ENCODE results near the gene ENC1.

The ENC1 gene

GRCh38 chr5:74623006-74623611, 17.4 kb downstream of the ENC1 start:
- H3K9me3 ChIP-seq (ENCODE audit: control extremely low read depth in 1 of 5, control insufficient read depth in 4 of 5, insufficient read depth in 2 of 5, low read depth in 1 of 5, low read length in 4 of 5) = no peaks in the 10 kb centered on the region
- no peak for DNase-seq
- H3K36me3 ChIP-seq (ENCODE audit: control insufficient read depth in 4 of 4, insufficient read depth in 4 of 4, low read length in 3 of 4) = no peaks in the 10 kb centered on the region
- no peak overlapping the region for H3K27ac ChIP-seq (ENCODE audit: insufficient read depth in 1 of 2, low read depth in 1 of 2, low read length in 2 of 2, poor library complexity in 1 of 2, severe bottlenecking in 2 of 2)
- no peaks in the 10 kb centered on the region for H3K27me3 ChIP-seq (replicated peaks in 2 of 5; ENCODE audit: control insufficient read depth in 4 of 5, insufficient read depth in 5 of 5, low read length in 4 of 5)
- 90% methylated on average over 2 of the region's 3 CpGs for WGBS (ENCODE audit: insufficient coverage)
- no peak overlapping the region for H3K4me3 ChIP-seq (ENCODE audit: control insufficient read depth in 1 of 7, extremely low read depth in 1 of 7, insufficient read depth in 4 of 7, low read depth in 2 of 7, low read length in 6 of 7)
- ChIA-PET POLR2A (no interaction called here), CTCF (interaction anchor here (0.9 kb wide), 1 partner anchor 13 kb away, joined by 3 read pairs; no protein-coding TSS in a partner anchor)
- no peaks in the 10 kb centered on the region for H3K4me1 ChIP-seq (ENCODE audit: control extremely low read depth in 1 of 4, control insufficient read depth in 4 of 4, insufficient read depth in 4 of 4, low read length in 3 of 4)

DNA sequence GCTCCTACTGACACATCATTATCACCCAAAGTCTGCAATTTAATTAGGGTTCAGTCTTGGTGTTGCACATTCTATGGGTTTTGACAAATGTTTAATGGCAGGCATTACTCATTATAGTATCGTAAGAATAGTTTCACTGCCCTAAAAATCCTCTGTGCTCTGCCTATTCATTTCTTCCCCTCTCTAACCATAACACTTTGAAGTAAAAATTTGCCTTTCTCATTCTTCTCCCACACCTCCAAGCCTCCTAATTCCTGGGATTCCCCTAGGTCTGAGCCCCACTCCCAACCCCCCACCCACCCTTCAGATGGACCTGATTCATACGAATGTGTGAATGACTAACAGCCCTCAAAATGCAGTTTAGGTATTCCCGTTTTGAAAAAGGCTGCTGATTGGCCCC, 18.4 kb downstream of the ENC1 start:
- WGBS (ENCODE audit: insufficient coverage) = 90% methylated on average over 3 of the region's 3 CpGs
- Histone ChIP-seq H3K27me3 (replicated peaks in 2 of 5; ENCODE audit: control insufficient read depth in 4 of 5, insufficient read depth in 5 of 5, low read length in 4 of 5) (no peaks in the 10 kb centered on the region), H3K9me3 (ENCODE audit: control extremely low read depth in 1 of 5, control insufficient read depth in 4 of 5, insufficient read depth in 2 of 5, low read depth in 1 of 5, low read length in 4 of 5) (no peaks in the 10 kb centered on the region), H3K27ac (ENCODE audit: insufficient read depth in 1 of 2, low read depth in 1 of 2, low read length in 2 of 2, poor library complexity in 1 of 2, severe bottlenecking in 2 of 2) (no peak overlapping the region), H3K36me3 (ENCODE audit: control insufficient read depth in 4 of 4, insufficient read depth in 4 of 4, low read length in 3 of 4) (no peaks in the 10 kb centered on the region), H3K4me3 (ENCODE audit: control insufficient read depth in 1 of 7, extremely low read depth in 1 of 7, insufficient read depth in 4 of 7, low read depth in 2 of 7, low read length in 6 of 7) (no peak overlapping the region), H3K4me1 (ENCODE audit: control extremely low read depth in 1 of 4, control insufficient read depth in 4 of 4, insufficient read depth in 4 of 4, low read length in 3 of 4) (no peaks in the 10 kb centered on the region)
- POLR2A ChIA-PET = no interaction called here
- CTCF ChIA-PET = no interaction called here
- DNase-seq = no peak

DNA sequence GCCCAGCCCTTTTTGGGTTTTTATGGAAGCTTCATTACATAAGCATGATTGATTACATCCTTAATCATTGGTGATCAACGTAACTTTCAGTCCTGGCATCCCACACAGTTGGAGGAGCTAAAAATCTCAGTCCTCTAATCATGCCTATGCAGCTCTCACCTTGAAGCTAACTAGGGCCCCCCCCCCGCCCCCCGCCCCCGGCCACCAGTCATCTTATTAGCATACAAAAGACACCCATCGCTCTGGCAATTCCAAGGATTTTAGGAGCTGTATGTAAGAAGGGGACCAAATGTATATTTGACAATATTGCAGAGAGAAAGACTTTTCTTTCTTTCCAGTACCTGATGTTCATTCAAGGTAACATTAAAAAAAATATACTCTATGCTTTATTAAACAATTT, 19.0 kb downstream of the ENC1 start:
- H3K4me1 ChIP-seq (ENCODE audit: control extremely low read depth in 1 of 4, control insufficient read depth in 4 of 4, insufficient read depth in 4 of 4, low read length in 3 of 4) = no peaks in the 10 kb centered on the region
- CTCF ChIA-PET = interaction anchor here (0.8 kb wide), 1 partner anchor 11 kb away, joined by 3 read pairs; no protein-coding TSS in a partner anchor

GRCh38 chr5:74619308-74619707, 21.2 kb downstream of the ENC1 start:
- ChIA-PET CTCF (no interaction called here), POLR2A (no interaction called here)
- H3K9me3 ChIP-seq (ENCODE audit: control extremely low read depth in 1 of 5, control insufficient read depth in 4 of 5, insufficient read depth in 2 of 5, low read depth in 1 of 5, low read length in 4 of 5) = no peaks in the 10 kb centered on the region
- DNase-seq = no peak
- H3K36me3 ChIP-seq (ENCODE audit: control insufficient read depth in 4 of 4, insufficient read depth in 4 of 4, low read length in 3 of 4) = no peaks in the 10 kb centered on the region
- H3K4me1 ChIP-seq (ENCODE audit: control extremely low read depth in 1 of 4, control insufficient read depth in 4 of 4, insufficient read depth in 4 of 4, low read length in 3 of 4) = no peaks in the 10 kb centered on the region
- H3K27ac ChIP-seq (ENCODE audit: insufficient read depth in 1 of 2, low read depth in 1 of 2, low read length in 2 of 2, poor library complexity in 1 of 2, severe bottlenecking in 2 of 2) = no peak overlapping the region
- WGBS (ENCODE audit: insufficient coverage) = no CpG with 5 or more reads among the region's 1 CpG
- no peak overlapping the region for H3K4me3 ChIP-seq (ENCODE audit: control insufficient read depth in 1 of 7, extremely low read depth in 1 of 7, insufficient read depth in 4 of 7, low read depth in 2 of 7, low read length in 6 of 7)
- H3K27me3 ChIP-seq (replicated peaks in 2 of 5; ENCODE audit: control insufficient read depth in 4 of 5, insufficient read depth in 5 of 5, low read length in 4 of 5) = no peaks in the 10 kb centered on the region

More for the DNA sequence above, 19.0 kb downstream of the ENC1 start:
- H3K4me3 ChIP-seq (ENCODE audit: control insufficient read depth in 1 of 7, extremely low read depth in 1 of 7, insufficient read depth in 4 of 7, low read depth in 2 of 7, low read length in 6 of 7) = no peak overlapping the region
- H3K27me3 ChIP-seq (replicated peaks in 2 of 5; ENCODE audit: control insufficient read depth in 4 of 5, insufficient read depth in 5 of 5, low read length in 4 of 5) = no peaks in the 10 kb centered on the region
- POLR2A ChIA-PET = no interaction called here
- 86% methylated on average over 1 of the region's 5 CpGs for WGBS (ENCODE audit: insufficient coverage)
- no peak overlapping the region for H3K27ac ChIP-seq (ENCODE audit: insufficient read depth in 1 of 2, low read depth in 1 of 2, low read length in 2 of 2, poor library complexity in 1 of 2, severe bottlenecking in 2 of 2)
- no peak for DNase-seq
- no peaks in the 10 kb centered on the region for H3K36me3 ChIP-seq (ENCODE audit: control insufficient read depth in 4 of 4, insufficient read depth in 4 of 4, low read length in 3 of 4)
- H3K9me3 ChIP-seq (ENCODE audit: control extremely low read depth in 1 of 5, control insufficient read depth in 4 of 5, insufficient read depth in 2 of 5, low read depth in 1 of 5, low read length in 4 of 5) = no peaks in the 10 kb centered on the region

DNA sequence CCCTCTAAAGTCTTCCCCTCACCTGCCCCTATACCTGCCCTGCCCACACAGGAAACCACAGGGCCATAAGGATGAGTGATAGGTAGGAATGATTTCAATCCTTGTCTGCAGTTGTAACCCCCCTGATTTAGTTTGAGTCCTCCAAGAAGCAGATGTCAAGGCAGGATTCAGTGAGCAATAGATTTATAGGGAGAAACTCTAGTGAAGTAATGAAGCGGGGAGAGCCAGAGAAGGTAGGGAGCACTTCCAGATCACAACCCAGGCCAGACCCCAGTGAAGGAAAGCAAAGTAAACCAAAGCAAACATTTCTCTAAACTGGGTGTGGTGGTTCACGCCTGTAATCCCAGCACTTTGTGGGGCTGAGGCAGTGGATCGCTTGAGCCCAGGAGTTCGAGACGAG, 22.4 kb downstream of the ENC1 start:
- Histone ChIP-seq H3K27ac (ENCODE audit: insufficient read depth in 1 of 2, low read depth in 1 of 2, low read length in 2 of 2, poor library complexity in 1 of 2, severe bottlenecking in 2 of 2) (no peak overlapping the region), H3K36me3 (ENCODE audit: control insufficient read depth in 4 of 4, insufficient read depth in 4 of 4, low read length in 3 of 4) (no peaks in the 10 kb centered on the region), H3K4me3 (ENCODE audit: control insufficient read depth in 1 of 7, extremely low read depth in 1 of 7, insufficient read depth in 4 of 7, low read depth in 2 of 7, low read length in 6 of 7) (no peak overlapping the region), H3K9me3 (ENCODE audit: control extremely low read depth in 1 of 5, control insufficient read depth in 4 of 5, insufficient read depth in 2 of 5, low read depth in 1 of 5, low read length in 4 of 5) (no peaks in the 10 kb centered on the region), H3K4me1 (ENCODE audit: control extremely low read depth in 1 of 4, control insufficient read depth in 4 of 4, insufficient read depth in 4 of 4, low read length in 3 of 4) (no peaks in the 10 kb centered on the region), H3K27me3 (replicated peaks in 2 of 5; ENCODE audit: control insufficient read depth in 4 of 5, insufficient read depth in 5 of 5, low read length in 4 of 5) (no peaks in the 10 kb centered on the region)
- 80% methylated on average over 1 of the region's 5 CpGs for WGBS (ENCODE audit: insufficient coverage)
- CTCF ChIA-PET = no interaction called here
- no peak for DNase-seq
- POLR2A ChIA-PET = no interaction called here

DNA sequence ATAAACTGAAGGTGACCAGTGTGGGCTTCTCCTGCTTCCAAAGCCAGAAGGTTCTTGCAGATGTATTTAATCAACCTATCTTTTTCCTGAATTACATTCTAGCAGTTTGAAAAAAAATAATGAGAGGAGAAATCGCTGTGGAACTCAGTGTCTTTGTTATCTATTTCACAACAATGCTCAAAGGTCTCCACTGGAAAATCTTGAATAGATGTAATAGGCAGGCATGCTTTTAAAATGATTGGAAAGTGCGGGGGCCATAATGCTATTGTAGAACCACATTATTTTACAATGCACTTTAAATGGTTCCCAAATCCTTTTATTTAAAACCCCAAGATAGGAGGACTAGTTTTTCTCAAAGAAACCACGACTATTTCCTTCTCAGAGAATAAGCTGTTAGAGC, 23.3 kb downstream of the ENC1 start:
- no peaks in the 10 kb centered on the region for H3K9me3 ChIP-seq (ENCODE audit: control extremely low read depth in 1 of 5, control insufficient read depth in 4 of 5, insufficient read depth in 2 of 5, low read depth in 1 of 5, low read length in 4 of 5)
- no peaks in the 10 kb centered on the region for H3K4me1 ChIP-seq (ENCODE audit: control extremely low read depth in 1 of 4, control insufficient read depth in 4 of 4, insufficient read depth in 4 of 4, low read length in 3 of 4)
- H3K27ac ChIP-seq (ENCODE audit: insufficient read depth in 1 of 2, low read depth in 1 of 2, low read length in 2 of 2, poor library complexity in 1 of 2, severe bottlenecking in 2 of 2) = no peak overlapping the region
- no peaks in the 10 kb centered on the region for H3K36me3 ChIP-seq (ENCODE audit: control insufficient read depth in 4 of 4, insufficient read depth in 4 of 4, low read length in 3 of 4)
- no peak overlapping the region for H3K4me3 ChIP-seq (ENCODE audit: control insufficient read depth in 1 of 7, extremely low read depth in 1 of 7, insufficient read depth in 4 of 7, low read depth in 2 of 7, low read length in 6 of 7)
- WGBS (ENCODE audit: insufficient coverage) = no CpG with 5 or more reads among the region's 3 CpGs
- ChIA-PET CTCF (no interaction called here), POLR2A (interaction anchor here (0.6 kb wide), 1 partner anchor 215 kb away, joined by 3 read pairs; no protein-coding TSS in a partner anchor)
- no peak for DNase-seq
- no peaks in the 10 kb centered on the region for H3K27me3 ChIP-seq (replicated peaks in 2 of 5; ENCODE audit: control insufficient read depth in 4 of 5, insufficient read depth in 5 of 5, low read length in 4 of 5)

- H3K27me3 ChIP-seq (replicated peaks in 2 of 5; ENCODE audit: control insufficient read depth in 4 of 5, insufficient read depth in 5 of 5, low read length in 4 of 5) = no peaks in the 10 kb centered on the region
- 97% methylated on average over 23 of the region's 23 CpGs for WGBS (ENCODE audit: insufficient coverage)
- no peaks in the 10 kb centered on the region for H3K4me1 ChIP-seq (ENCODE audit: control extremely low read depth in 1 of 4, control insufficient read depth in 4 of 4, insufficient read depth in 4 of 4, low read length in 3 of 4)
- no peak for DNase-seq
- H3K4me3 ChIP-seq (ENCODE audit: control insufficient read depth in 1 of 7, extremely low read depth in 1 of 7, insufficient read depth in 4 of 7, low read depth in 2 of 7, low read length in 6 of 7) = no peak overlapping the region
- CTCF ChIA-PET = interaction anchor here (0.8 to 1.6 kb wide), 2 partner anchors 9 to 24 kb away, joined by 3 to 6 read pairs; partner anchors contain the start of gene ENC1
- no peak overlapping the region for H3K27ac ChIP-seq (ENCODE audit: insufficient read depth in 1 of 2, low read depth in 1 of 2, low read length in 2 of 2, poor library complexity in 1 of 2, severe bottlenecking in 2 of 2)
- no peaks in the 10 kb centered on the region for H3K9me3 ChIP-seq (ENCODE audit: control extremely low read depth in 1 of 5, control insufficient read depth in 4 of 5, insufficient read depth in 2 of 5, low read depth in 1 of 5, low read length in 4 of 5)
- no peaks in the 10 kb centered on the region for H3K36me3 ChIP-seq (ENCODE audit: control insufficient read depth in 4 of 4, insufficient read depth in 4 of 4, low read length in 3 of 4)
- POLR2A ChIA-PET = interaction anchor here (0.6 kb wide), 1 partner anchor 214 kb away, joined by 3 read pairs; no protein-coding TSS in a partner anchor
Measured at GRCh38 chr5:74616236-74617146, 24.0 kb downstream of the ENC1 start.
